CD4-positive, alpha-beta T cell (primary cell): ENCODE measurements around the gene ATP8A2. TPM values are rescaled to one million over a fixed set of nuclear protein-coding genes. Genes with fewer than 3 reads are reported as not detected.

Experiments used
- ATAC-seq: fragments of 200-7000 bp; cut with Tn5 transposase; one replicate; pipeline ENCODE4 v1.10.0; 2022; ENCODE audit warnings: mild to moderate bottlenecking; ENCODE audit not compliant: poor library complexity
- CTCF ChIA-PET: fragments of 350-600 bp; sonication (Branson Sonifier 250); formaldehyde crosslinking; loops from one replicate; lab custom pipeline; 2021; ENCODE audit warnings: antibody characterized with exemption, inconsistent platforms; lab: Charles Lee
- POLR2A ChIA-PET: fragments of 350-600 bp; sonication (Branson Sonifier 250); formaldehyde crosslinking; loops from one replicate; lab custom pipeline; 2021; ENCODE audit warnings: antibody characterized with exemption, inconsistent platforms; lab: Charles Lee
- DNase-seq, 14 experiments: peaks; one replicate each; pipeline ENCODE4 v3.0.0-alpha.2; 2013 to 2020; ENCODE audit warnings: mixed read lengths in 2 of 14
- H3K27ac ChIP-seq, 2 donors: one replicate each; pipeline versions ENCODE4 v1.5.1 to v1.7.0; 2013; ENCODE audit warnings: low read length in 2 of 2, low read depth in 1 of 2, mild to moderate bottlenecking in 1 of 2
- H3K27me3 ChIP-seq, 2 experiments: 1 replicate in 1 of 2; 2 replicates in 1 of 2; pipeline versions ENCODE4 v1.6.1 to v1.7.0; 2013; ENCODE audit warnings: low read length in 2 of 2, control low read depth in 1 of 2, mild to moderate bottlenecking in 1 of 2, moderate library complexity in 1 of 2; ENCODE audit not compliant: insufficient read depth in 2 of 2, control insufficient read depth in 1 of 2
- H3K36me3 ChIP-seq: one replicate; pipeline ENCODE4 v1.6.1; 2013; ENCODE audit warnings: low read length, control low read depth; ENCODE audit not compliant: insufficient read depth
- H3K4me1 ChIP-seq: one replicate; pipeline ENCODE4 v1.6.1; 2013; ENCODE audit warnings: low read length, control low read depth; ENCODE audit not compliant: insufficient read depth
- H3K4me3 ChIP-seq: one replicate; pipeline ENCODE4 v1.5.1; 2013; ENCODE audit warnings: mild to moderate bottlenecking, low read length, moderate library complexity
- H3K9me3 ChIP-seq, 2 experiments: 1 replicate in 1 of 2; 2 replicates in 1 of 2; pipeline versions ENCODE4 v1.6.1 to v1.7.0; 2013; ENCODE audit warnings: low read length in 2 of 2, mild to moderate bottlenecking in 2 of 2, control low read depth in 1 of 2, moderate library complexity in 1 of 2; ENCODE audit not compliant: control insufficient read depth in 1 of 2, insufficient read depth in 1 of 2
- H3K27ac Mint-ChIP-seq: one replicate; pipeline ENCODE4 v1.8.0; 2020; ENCODE audit warnings: mixed read lengths
- H3K27me3 Mint-ChIP-seq: one replicate; pipeline ENCODE4 v1.8.0; 2021; ENCODE audit warnings: mixed read lengths
- H3K36me3 Mint-ChIP-seq: one replicate; pipeline ENCODE4 v1.8.0; 2021; ENCODE audit warnings: low read depth, mixed read lengths
- H3K4me1 Mint-ChIP-seq: one replicate; pipeline ENCODE4 v1.8.0; 2021; ENCODE audit warnings: low read depth, mixed read lengths
- H3K4me3 Mint-ChIP-seq: one replicate; pipeline ENCODE4 v1.8.0; 2020; ENCODE audit warnings: mild to moderate bottlenecking, mixed read lengths
- H3K9me3 Mint-ChIP-seq: one replicate; pipeline ENCODE4 v1.8.0; 2020; ENCODE audit warnings: mixed read lengths
- CTCF ChIP-seq: fragments of 200-600 bp; IDR thresholded peaks from one replicate; pipeline ENCODE4 v1.8.0; 2022; ENCODE audit warnings: antibody characterized with exemption, mild to moderate bottlenecking
- intact Hi-C, 2 experiments: fragments of 100-400 bp; cut with DNase I in 1 of 2; cut with micrococcal nuclease in 1 of 2; formaldehyde crosslinking; loops; one replicate each; pipeline versions ENCODE4 v1.15.1 to v1.9.0; 2023 to 2025; cut with DNase I, micrococcal nuclease
- total RNA-seq, 174 experiments: library from RNA in 2 of 174; stranded (reverse) in 2 of 174; gene quantifications; one replicate each; pipeline ENCODE4 v1.2.3 and lab custom pipeline; 2021 to 2026

Gene ATP8A2
- total RNA-seq, 2 experiments from 2014 or later = 0.22 to 0.36 TPM

GRCh38 chr13:26019251-26019650 is 647.5 kb downstream of the ATP8A2 start:
- intact Hi-C loops = loop anchor here in 1 of 2 experiments (10.0 kb wide), 1 partner anchor 114 kb away; no protein-coding TSS in a partner anchor
- ChIA-PET POLR2A (no interaction called here), CTCF (no interaction called here)
- no peak for TF ChIP-seq CTCF
- Mint-ChIP-seq H3K36me3 (peaks cover 19% of the 10 kb centered on the region), H3K4me3 (no peak overlapping the region), H3K27ac (no peak overlapping the region), H3K9me3 (no peaks in the 10 kb centered on the region), H3K27me3 (no peaks in the 10 kb centered on the region), H3K4me1 (peaks cover 19% of the 10 kb centered on the region)
- Histone ChIP-seq H3K27ac (no peak overlapping the region), H3K27me3 (no peaks in the 10 kb centered on the region), H3K4me3 (no peak overlapping the region), H3K36me3 (no peaks in the 10 kb centered on the region), H3K9me3 (peaks cover 0 to 5% of the 10 kb centered on the region in 2 experiments), H3K4me1 (peaks cover 3% of the 10 kb centered on the region)
- no peak for ATAC-seq
- DNase-seq = no peak

GRCh38 chr13:26019881-26020870 is 648.4 kb downstream of the ATP8A2 start:
- Histone ChIP-seq H3K36me3 (no peaks in the 10 kb centered on the region), H3K4me1 (peaks cover 3% of the 10 kb centered on the region), H3K27me3 (no peaks in the 10 kb centered on the region), H3K4me3 (no peak overlapping the region), H3K9me3 (peaks cover 0 to 5% of the 10 kb centered on the region in 2 experiments), H3K27ac (no peak overlapping the region)
- H3K27me3 Mint-ChIP-seq = no peaks in the 10 kb centered on the region
- H3K9me3 Mint-ChIP-seq = no peaks in the 10 kb centered on the region
- intact Hi-C loops = loop anchor here in 1 of 2 experiments (10.0 kb wide), 1 partner anchor 115 kb away; no protein-coding TSS in a partner anchor
- DNase-seq (no peak), ATAC-seq (no peak)
- no peak for TF ChIP-seq CTCF
- peaks cover 19% of the 10 kb centered on the region for H3K4me1 Mint-ChIP-seq
- ChIA-PET CTCF (no interaction called here), POLR2A (no interaction called here)
- H3K36me3 Mint-ChIP-seq = peaks cover 19% of the 10 kb centered on the region
- no peak overlapping the region for H3K27ac Mint-ChIP-seq
- no peak overlapping the region for H3K4me3 Mint-ChIP-seq

GRCh38 chr13:26020891-26021290 is 649.1 kb downstream of the ATP8A2 start:
- no peaks in the 10 kb centered on the region for H3K27me3 ChIP-seq
- H3K4me3 ChIP-seq = no peak overlapping the region
- H3K36me3 ChIP-seq = no peaks in the 10 kb centered on the region
- no peak overlapping the region for H3K27ac ChIP-seq
- ATAC-seq (no peak), DNase-seq (no peak)
- Mint-ChIP-seq H3K4me3 (no peak overlapping the region), H3K27ac (no peak overlapping the region), H3K9me3 (no peaks in the 10 kb centered on the region), H3K4me1 (peaks cover 19% of the 10 kb centered on the region), H3K36me3 (peaks cover 19% of the 10 kb centered on the region), H3K27me3 (no peaks in the 10 kb centered on the region)
- CTCF ChIA-PET = no interaction called here
- intact Hi-C loops = no loop called here
- peaks cover 3% of the 10 kb centered on the region for H3K4me1 ChIP-seq
- POLR2A ChIA-PET = no interaction called here
- H3K9me3 ChIP-seq = peaks cover 0 to 5% of the 10 kb centered on the region in 2 experiments
- TF ChIP-seq CTCF = no peak
